Endothelial cell of umbilical vein (primary cell): Measurements from ENCODE around the gene GAL. TPM values are rescaled to one million over a fixed set of nuclear protein-coding genes. Genes with fewer than 3 reads are reported as not detected.

Experiments
- BruUV-seq: library from RNA; stranded (reverse); fragments of 400-500 nt; replicated peaks from 2 replicates; lab custom pipeline; 2021; lab: Mats Ljungman, UMichigan
- CTCF ChIA-PET: fragments of 300-600, 350-600 bp; sonication (Branson Sonifier 250); formaldehyde crosslinking; loops from one replicate; lab custom pipeline; 2021; ENCODE audit warnings: antibody characterized with exemption, inconsistent platforms; lab: Charles Lee
- POLR2A ChIA-PET: fragments of 300-600, 350-600 bp; sonication (Branson Sonifier 250); formaldehyde crosslinking; loops from one replicate; lab custom pipeline; 2021; ENCODE audit warnings: antibody characterized with exemption, inconsistent platforms; lab: Charles Lee
- DNase-seq: peaks from one replicate; pipeline ENCODE4 v3.0.0-alpha.2; 2011; ENCODE audit warnings: low read depth, low spot score
- FAIRE-seq: peaks from 2 replicates; lab custom pipeline; 2011; peaks lifted over from hg19 to GRCh38; lab: Jason Lieb, UNC
- H2AFZ ChIP-seq: 2 replicates; pipeline ENCODE4 v1.6.0; 2012; ENCODE audit warnings: low read depth, low read length, control low read depth, inconsistent platforms
- H3K27ac ChIP-seq: 2 replicates; pipeline ENCODE4 v1.5.1; 2011; ENCODE audit warnings: low read depth, mild to moderate bottlenecking, control low read depth, low read length, moderate library complexity; ENCODE audit not compliant: insufficient read depth
- H3K27me3 ChIP-seq, 2 experiments: 2 replicates each; pipeline versions ENCODE4 v1.6.0 to v1.6.1; 2011; ENCODE audit warnings: low read length in 2 of 2, mixed read lengths in 1 of 2; ENCODE audit not compliant: control insufficient read depth in 2 of 2, insufficient read depth in 2 of 2
- H3K36me3 ChIP-seq, 2 experiments: 2 replicates in 1 of 2; 3 replicates in 1 of 2; pipeline ENCODE4 v1.5.1; 2011; ENCODE audit warnings: low read length in 2 of 2, mild to moderate bottlenecking in 1 of 2, moderate library complexity in 1 of 2; ENCODE audit not compliant: control insufficient read depth in 2 of 2, insufficient read depth in 2 of 2; ENCODE audit errors: extremely low read depth in 1 of 2
- H3K4me1 ChIP-seq: 3 replicates; pipeline ENCODE4 v1.5.1; 2011; ENCODE audit warnings: mild to moderate bottlenecking, low read length; ENCODE audit not compliant: control insufficient read depth, insufficient read depth; ENCODE audit errors: extremely low read depth
- H3K4me2 ChIP-seq: 2 replicates; pipeline ENCODE4 v1.6.1; 2011; ENCODE audit warnings: low read length, control low read depth, mixed read lengths; ENCODE audit not compliant: insufficient read depth
- H3K4me3 ChIP-seq, 3 experiments: fragments of 200-600 bp in 1 of 3; sonication (generic), shearing (Covaris generic) in 1 of 3; replicated peaks in 1 of 3; 2 replicates each; pipeline ENCODE4 v1.5.1; 2011 to 2016; ENCODE audit warnings: control low read depth in 3 of 3, low read length in 3 of 3, mild to moderate bottlenecking in 2 of 3, inconsistent platforms in 1 of 3, low read depth in 1 of 3, moderate library complexity in 1 of 3; ENCODE audit not compliant: insufficient read depth in 1 of 3
- H3K79me2 ChIP-seq: 2 replicates; pipeline ENCODE4 v1.6.0; 2012; ENCODE audit warnings: low read length, inconsistent platforms; ENCODE audit not compliant: control insufficient read depth, insufficient read depth
- H3K9ac ChIP-seq: replicated peaks from 2 replicates; pipeline ENCODE3; 2011; ENCODE audit warnings: low read length, control low read depth; ENCODE audit not compliant: insufficient read depth; ENCODE audit errors: extremely low read depth
- H3K9me1 ChIP-seq: replicated peaks from 3 replicates; pipeline ENCODE4 v1.6.0; 2011; ENCODE audit warnings: mild to moderate bottlenecking, low read length; ENCODE audit not compliant: control insufficient read depth, insufficient read depth; ENCODE audit errors: extremely low read depth
- H3K9me3 ChIP-seq: replicated peaks from 2 replicates; pipeline ENCODE4 v1.5.1; 2012; ENCODE audit warnings: low read length, inconsistent platforms; ENCODE audit not compliant: control insufficient read depth, insufficient read depth
- H4K20me1 ChIP-seq: replicated peaks from 2 replicates; pipeline ENCODE3; 2011; ENCODE audit warnings: mild to moderate bottlenecking, low read length; ENCODE audit not compliant: control insufficient read depth, insufficient read depth; ENCODE audit errors: extremely low read depth
- CTCF ChIP-seq, 2 donors: IDR thresholded peaks; 1 replicate in 1 of 2; 2 replicates in 1 of 2; pipeline ENCODE4 v1.5.1; 2011; ENCODE audit warnings: low read length in 2 of 2, mild to moderate bottlenecking in 2 of 2, moderate library complexity in 2 of 2, control low read depth in 1 of 2, inconsistent platforms in 1 of 2, low read depth in 1 of 2; ENCODE audit not compliant: insufficient read depth in 1 of 2; ENCODE audit errors: extremely low read depth in 1 of 2
- EZH2 ChIP-seq: IDR thresholded peaks from 2 replicates; pipeline ENCODE4 v1.6.1; 2012; ENCODE audit warnings: borderline replicate concordance, low read depth, mild to moderate bottlenecking, moderate library complexity, low read length, inconsistent platforms; ENCODE audit not compliant: severe bottlenecking
- FOS ChIP-seq: IDR thresholded peaks from 2 replicates; pipeline ENCODE4 v1.6.1; 2011; ENCODE audit warnings: mild to moderate bottlenecking, low read length, moderate library complexity, borderline replicate concordance; ENCODE audit not compliant: insufficient read depth
- GATA2 ChIP-seq: IDR thresholded peaks from 2 replicates; pipeline ENCODE4 v1.7.0; 2011; ENCODE audit warnings: low read depth, mild to moderate bottlenecking, moderate library complexity, mixed read lengths, low read length; ENCODE audit not compliant: insufficient read length, insufficient read depth
- JUN ChIP-seq: IDR thresholded peaks from 2 replicates; pipeline ENCODE4 v1.6.1; 2011; ENCODE audit warnings: borderline replicate concordance, low read depth; ENCODE audit not compliant: insufficient read length, insufficient read depth
- MAX ChIP-seq: IDR thresholded peaks from 2 replicates; pipeline ENCODE4 v1.6.1; 2011; ENCODE audit not compliant: insufficient read depth, insufficient read length
- MYC ChIP-seq: IDR thresholded peaks from one replicate; pipeline ENCODE4 v1.6.1; 2011; ENCODE audit warnings: mild to moderate bottlenecking, low read depth, low read length
- POLR2A ChIP-seq: IDR thresholded peaks from 2 replicates; pipeline ENCODE4 v1.6.1; 2012; ENCODE audit warnings: low read depth, mild to moderate bottlenecking, control low read depth, low read length
- POLR2AphosphoS5 ChIP-seq: IDR thresholded peaks from 2 replicates; pipeline ENCODE4 v1.6.1; 2012; ENCODE audit warnings: low read depth, mild to moderate bottlenecking, control low read depth, low read length, moderate library complexity; ENCODE audit not compliant: insufficient read depth
- dilution Hi-C: fragments of 300-500 bp; cut with MboI; formaldehyde crosslinking; loops from one replicate; pipeline ENCODE4 v1.15.0; 2019; ENCODE audit warnings: low sequenced_read_pairs; ENCODE audit not compliant: extremely low pct_ligation_motif_present
- intact Hi-C: fragments of 100-400 bp; cut with micrococcal nuclease; formaldehyde crosslinking; loops from one replicate; pipeline ENCODE4 v1.10.0; 2022
- polyA plus RNA-seq, 4 experiments: library from polyadenylated mRNA; depleted of rRNA in 3 of 4; stranded (reverse) in 3 of 4; unstranded in 1 of 4; fragments of >200 nt; gene quantifications; 2 replicates each; pipeline versions ENCODE4 v1.2.1 to v1.2.3, GENCODE V29; 2011 to 2012; ENCODE audit warnings: missing spikeins in 1 of 4
- total RNA-seq: library from RNA; stranded (reverse); gene quantifications from 2 replicates; pipeline ENCODE4 v1.2.3, GENCODE V29; 2021

GAL gene
- total and polyA plus RNA-seq, 2 donors (not counting 3 experiments of a cell fraction or from before 2014, with no cell fraction given), result 1.2 to 9.8 TPM

GRCh38 chr11:68735646-68736045 lies 51.3 kb downstream of the GAL start:
- dilution Hi-C loops, result no loop called here
- H4K20me1 ChIP-seq, result no peaks in the 10 kb centered on the region
- FAIRE-seq (no peak), DNase-seq (no peak)
- no peak overlapping the region for H3K27ac ChIP-seq
- no peak overlapping the region for H2AFZ ChIP-seq
- ChIA-PET CTCF (interaction anchor here (0.9 to 1.2 kb wide), 2 partner anchors 14 to 62 kb away, joined by 3 to 4 read pairs; no protein-coding TSS in a partner anchor), POLR2A (no interaction called here)
- no peaks in the 10 kb centered on the region for H3K79me2 ChIP-seq
- no peak overlapping the region for H3K4me2 ChIP-seq
- no peaks in the 10 kb centered on the region for H3K9me1 ChIP-seq
- H3K27me3 ChIP-seq, result peaks cover 0 to 5% of the 10 kb centered on the region in 2 experiments
- intact Hi-C loops, result no loop called here
- no peaks in the 10 kb centered on the region for H3K4me1 ChIP-seq
- no peak overlapping the region for H3K9ac ChIP-seq
- TF ChIP-seq MAX (no peak), POLR2AphosphoS5 (no peak), MYC (no peak), FOS (no peak), GATA2 (no peak), EZH2 (no peak), POLR2A (no peak), JUN (no peak), CTCF (IDR thresholded peaks at IDR 0.05; ENCODE audit: extremely low read depth in 1 of 2, insufficient read depth in 1 of 2, low read depth in 1 of 2, low read length in 2 of 2) (no peak)
- BruUV-seq, result no TSS peak
- H3K4me3 ChIP-seq, result no peak overlapping the region
- no peaks in the 10 kb centered on the region for H3K36me3 ChIP-seq
- no peaks in the 10 kb centered on the region for H3K9me3 ChIP-seq

Other genes starting within 250 kb of the GAL start
- 98.8 and 99.5 TPM in 2 replicates for gene PPP6R3, start 223.8 kb upstream of the GAL start, total RNA-seq
- gene PPP6R3, start 223.8 kb upstream of the GAL start, polyA plus RNA-seq, result 31.7 and 34.7 TPM in 2 replicates
- 3.1 and 6.1 TPM in 2 replicates for gene TESMIN, start 67.0 kb downstream of the GAL start, total RNA-seq
- 1.7 and 1.8 TPM in 2 replicates for gene TESMIN, start 67.0 kb downstream of the GAL start, polyA plus RNA-seq
- gene CPT1A, start 157.4 kb downstream of the GAL start, total RNA-seq, result 52.1 and 62.1 TPM in 2 replicates
- gene CPT1A, start 157.4 kb downstream of the GAL start, polyA plus RNA-seq, result 20.1 and 26.3 TPM in 2 replicates
- gene MRPL21, start 219.3 kb downstream of the GAL start, total RNA-seq, result 52.2 and 65.1 TPM in 2 replicates
- 65.5 and 69.1 TPM in 2 replicates for gene MRPL21, start 219.3 kb downstream of the GAL start, polyA plus RNA-seq
- 23.5 and 25.1 TPM in 2 replicates for gene IGHMBP2, start 219.3 kb downstream of the GAL start, total RNA-seq
- 10.9 and 12.8 TPM in 2 replicates for gene IGHMBP2, start 219.3 kb downstream of the GAL start, polyA plus RNA-seq